ENCODE measurements around the gene CCL14.
A peak's percentile ranks its signal among the peaks of the same experiment; 100 is the strongest.

CCL14 gene

DNA sequence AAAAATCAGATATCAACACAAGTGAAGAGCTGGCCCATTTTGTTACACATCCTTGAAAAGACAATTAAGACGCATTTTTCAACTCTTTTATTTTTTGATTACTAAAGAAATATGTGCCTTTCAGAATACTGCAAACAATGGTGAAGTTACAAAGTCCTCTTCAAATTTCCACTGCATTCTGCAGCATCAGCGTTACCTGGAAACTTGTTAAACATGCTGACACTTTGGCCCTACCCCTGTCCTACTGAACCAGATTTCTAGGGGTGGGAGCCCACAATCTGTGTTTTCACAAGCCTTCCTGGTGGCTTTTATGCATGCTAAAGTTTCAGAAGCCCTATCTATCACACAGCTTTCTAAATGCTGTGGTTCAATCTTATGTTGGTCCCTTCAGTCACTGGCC, 4.5 kb upstream of the CCL14 start:
- DNase-seq (ENCODE audit: low read depth in 2 of 2): no peak

DNA sequence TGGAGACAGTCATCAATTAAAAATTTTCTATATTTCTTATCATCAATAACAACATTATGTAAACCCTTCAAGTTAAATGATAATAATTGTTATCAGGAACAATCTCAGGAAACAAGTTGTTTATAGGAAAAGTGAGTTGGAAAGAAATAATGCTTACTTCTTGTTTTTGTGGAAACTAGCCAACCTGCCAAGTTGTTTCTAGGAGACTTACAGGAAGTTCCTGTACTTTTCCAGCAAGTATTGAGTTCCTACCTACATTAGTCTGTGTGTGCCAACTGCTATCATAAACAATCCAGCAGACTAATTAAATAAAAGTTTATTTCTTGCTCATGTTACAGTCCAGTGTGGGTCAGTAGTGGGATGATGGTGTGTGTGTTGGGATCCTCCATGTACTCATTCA, 1.6 kb upstream of the CCL14 start:
- no peak for DNase-seq (ENCODE audit: low read depth in 2 of 2)

DNA sequence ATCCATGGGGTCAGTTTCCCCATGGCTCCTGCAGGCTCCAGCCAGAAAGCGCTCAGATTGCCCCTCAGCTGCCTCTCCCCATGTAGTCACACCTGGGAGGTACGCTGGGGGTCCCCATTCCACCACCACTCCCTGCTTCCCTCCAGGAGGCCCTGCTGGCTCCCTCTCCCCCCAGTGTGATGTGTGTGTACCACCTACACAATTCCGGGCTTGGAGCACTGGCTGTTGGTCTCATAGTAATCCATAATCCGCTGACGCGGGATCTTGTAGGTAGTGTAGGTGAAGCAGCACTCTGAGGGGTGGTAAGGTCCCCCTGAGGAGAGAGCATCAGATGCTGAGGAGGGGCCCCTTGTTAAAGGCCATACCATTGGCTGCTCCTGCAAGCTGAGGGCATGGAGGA, 2.4 kb downstream of the CCL14 start:
- DNase-seq (ENCODE audit: low read depth in 2 of 2): no peak

DNA sequence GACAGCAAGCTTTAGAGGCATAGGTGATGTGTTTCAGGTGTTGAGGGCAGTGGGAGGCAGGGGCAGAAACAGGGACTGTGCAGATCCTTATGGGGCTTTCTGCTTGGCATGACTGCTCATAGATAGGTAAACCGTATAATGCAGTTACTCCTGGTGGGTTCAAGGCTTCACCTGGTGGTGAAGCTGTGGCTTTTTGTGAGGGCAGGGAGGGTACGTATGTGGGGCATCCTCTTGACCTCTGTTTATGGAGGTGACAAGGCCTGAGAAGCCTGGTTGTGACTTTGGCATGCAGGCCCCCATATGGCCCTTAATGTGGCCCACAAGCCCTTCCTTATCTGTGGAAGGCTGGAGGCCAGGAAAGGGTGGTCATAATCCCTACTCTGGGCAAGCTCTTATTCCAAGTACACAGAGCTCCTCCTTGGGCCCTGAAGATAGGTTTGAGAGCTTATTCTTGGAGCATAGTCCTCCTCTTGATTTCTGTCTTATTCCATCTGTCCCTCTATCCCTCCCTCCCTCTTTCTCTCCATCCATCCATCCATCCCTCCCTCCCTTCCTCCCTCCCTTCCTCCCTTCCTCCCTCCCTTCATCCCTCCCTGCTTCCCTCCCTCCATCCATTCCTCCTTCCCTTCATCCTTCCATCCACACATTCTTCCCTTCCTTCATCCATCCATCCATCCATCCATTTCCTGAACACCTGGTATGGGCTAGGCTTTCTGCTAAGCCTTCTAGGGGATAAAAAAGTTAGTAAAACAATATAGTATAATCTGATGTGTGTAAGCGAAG, 3.9 kb downstream of the CCL14 start:
- DNase-seq (ENCODE audit: low read depth in 2 of 2): no peak

DNA sequence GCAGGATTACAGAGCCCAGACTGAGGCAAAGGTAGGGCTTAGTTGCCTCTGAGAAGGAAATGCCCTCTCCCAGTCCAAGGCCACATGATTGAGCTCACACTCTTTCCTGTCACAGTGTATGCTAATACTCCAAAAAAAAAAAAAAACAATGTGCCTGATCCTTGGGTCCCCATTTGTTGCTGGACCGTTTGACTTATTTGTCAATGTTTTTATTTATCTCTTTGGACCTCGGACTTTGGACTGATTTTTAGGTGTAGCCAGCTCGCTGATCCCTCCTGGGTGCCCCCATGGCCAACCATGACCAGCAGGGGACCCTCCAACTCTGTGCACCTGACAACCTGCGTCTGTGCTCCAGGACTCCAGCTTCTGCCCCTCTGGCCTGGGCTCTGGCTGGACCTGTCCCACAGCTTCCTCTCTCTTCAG, 4.6 kb downstream of the CCL14 start:
- no peak for DNase-seq (ENCODE audit: low read depth in 2 of 2)

DNA sequence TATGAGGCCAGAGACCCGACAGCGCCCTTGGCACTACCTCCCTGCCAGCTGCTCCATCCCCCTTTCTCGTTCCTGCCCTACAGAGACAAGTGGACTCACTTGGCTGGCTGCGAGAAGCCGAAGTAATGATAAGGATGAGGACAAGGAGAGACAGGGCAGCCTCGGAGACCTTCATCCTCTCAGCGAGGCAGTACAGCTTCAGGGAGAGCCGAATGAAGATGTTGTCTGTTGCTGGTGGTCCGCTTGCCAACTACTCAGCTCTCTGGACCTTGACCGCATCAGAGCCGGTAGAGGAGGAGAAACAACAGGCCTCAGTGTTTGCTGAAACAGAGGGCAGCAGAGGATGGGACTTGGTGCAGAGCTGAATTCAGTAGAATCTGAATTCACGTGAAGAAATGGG, 5.3 kb downstream of the CCL14 start, which contains the start of gene CCL16:
CCL16 (minus strand) TSS at position 252 of the 400 bp plus-strand sequence; CDS start at position 175, 77 bp downstream.
- no peak for DNase-seq (ENCODE audit: low read depth in 2 of 2)

DNA sequence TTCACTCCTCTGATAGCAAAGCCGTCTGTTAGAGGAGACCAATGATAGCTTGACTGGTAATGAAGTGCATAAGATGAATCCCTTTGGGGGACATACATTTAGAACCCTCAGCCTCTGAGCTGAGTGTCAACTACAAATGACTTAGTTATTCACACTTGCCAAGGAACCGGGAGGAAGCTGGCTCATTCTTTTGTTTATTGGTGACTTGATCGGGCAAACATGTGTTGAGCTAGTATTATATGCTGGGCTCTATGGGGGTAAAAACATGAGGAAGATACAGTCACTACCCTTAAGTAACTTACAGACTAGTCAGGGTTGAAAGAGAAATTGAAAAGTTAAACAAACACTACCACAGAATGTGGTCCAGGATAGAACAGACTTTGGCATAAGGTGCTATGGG, 8.2 kb downstream of the CCL14 start:
- no peak for DNase-seq (ENCODE audit: low read depth in 2 of 2)

DNA sequence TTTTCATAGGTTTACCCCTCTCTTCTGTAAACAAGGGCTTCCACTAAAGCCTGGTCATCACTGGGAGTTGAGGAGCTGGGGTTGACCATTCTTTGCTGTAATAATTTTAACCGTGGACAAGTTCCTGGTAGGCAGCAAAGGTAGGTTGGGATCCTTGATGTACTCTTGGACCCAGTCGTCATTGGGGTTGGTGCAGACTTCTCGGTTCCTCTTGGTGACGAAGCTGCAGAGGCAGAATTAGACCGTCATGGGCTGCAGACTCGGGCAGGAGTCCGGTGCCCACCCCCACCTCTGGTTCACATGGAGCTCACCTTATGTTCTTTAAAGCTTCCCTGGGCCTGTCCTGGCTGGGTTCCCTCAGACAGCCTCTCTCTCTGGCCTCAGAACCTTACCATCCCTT, 9.0 kb downstream of the CCL14 start:
- no peak for DNase-seq (ENCODE audit: low read depth in 2 of 2)

DNA sequence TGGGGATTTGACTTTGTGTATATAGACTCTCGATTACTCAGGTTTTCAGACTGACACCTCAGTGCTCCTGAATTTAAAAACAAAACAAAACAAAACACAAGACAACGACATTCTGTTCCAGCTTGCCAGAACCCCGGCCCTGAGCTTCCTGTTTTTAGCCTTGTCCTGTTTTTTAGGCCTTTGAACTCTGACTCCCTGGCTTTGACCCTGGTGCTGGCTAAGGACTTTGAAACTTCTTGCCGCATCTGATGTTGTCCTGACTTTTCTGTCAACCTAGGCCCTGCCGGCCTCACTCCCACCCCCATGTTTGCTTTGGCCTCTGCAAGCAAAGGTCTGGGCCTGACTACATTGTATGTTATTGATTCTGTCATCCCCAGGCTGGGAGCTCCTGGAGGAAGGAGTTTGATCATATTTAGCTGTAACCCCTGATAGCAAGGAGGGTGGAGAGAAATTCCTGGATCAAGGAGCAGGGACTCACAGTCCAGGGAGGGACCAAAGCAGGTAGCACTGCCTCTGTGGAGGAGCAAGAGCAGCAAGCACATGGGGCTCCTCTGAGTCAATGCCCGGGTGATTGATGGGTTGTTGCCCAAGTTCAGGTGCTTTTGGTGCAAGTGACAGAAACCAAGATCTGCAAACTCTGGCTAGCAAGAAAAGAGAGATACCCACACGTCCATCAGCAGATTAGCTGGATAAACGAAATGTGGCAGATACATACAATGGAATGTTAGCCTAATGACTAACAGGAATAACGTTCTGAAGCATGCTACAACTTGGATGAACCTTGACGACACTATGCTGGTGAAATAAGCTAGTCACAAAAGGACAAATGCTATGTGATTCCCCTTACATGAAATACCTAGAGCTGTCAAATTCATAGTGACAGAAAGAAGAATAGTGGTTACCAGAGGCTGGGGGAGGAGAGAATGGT, 12.9 kb downstream of the CCL14 start:
- DNase-seq (ENCODE audit: low read depth in 2 of 2): no peak

DNA sequence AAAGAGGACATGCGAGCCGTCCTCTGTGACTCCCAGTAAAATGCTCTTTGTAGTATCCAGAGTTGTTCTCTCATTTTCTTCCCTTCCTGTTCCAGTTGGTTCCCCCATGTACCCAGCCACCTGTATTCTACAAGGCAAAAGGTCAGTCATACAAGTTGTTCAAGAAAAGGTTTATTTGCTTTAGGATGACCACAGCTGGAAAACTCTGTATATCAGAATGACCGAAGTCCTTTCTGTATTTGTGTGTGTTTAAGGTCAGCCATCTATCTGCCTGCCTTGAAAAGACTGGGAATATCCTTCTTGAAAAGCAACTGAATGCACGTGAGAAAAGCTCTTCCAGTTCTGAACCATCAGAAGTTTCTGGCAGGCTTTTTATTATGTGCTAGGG, 13.6 kb downstream of the CCL14 start:
- DNase-seq (ENCODE audit: low read depth in 2 of 2): no peak

DNA sequence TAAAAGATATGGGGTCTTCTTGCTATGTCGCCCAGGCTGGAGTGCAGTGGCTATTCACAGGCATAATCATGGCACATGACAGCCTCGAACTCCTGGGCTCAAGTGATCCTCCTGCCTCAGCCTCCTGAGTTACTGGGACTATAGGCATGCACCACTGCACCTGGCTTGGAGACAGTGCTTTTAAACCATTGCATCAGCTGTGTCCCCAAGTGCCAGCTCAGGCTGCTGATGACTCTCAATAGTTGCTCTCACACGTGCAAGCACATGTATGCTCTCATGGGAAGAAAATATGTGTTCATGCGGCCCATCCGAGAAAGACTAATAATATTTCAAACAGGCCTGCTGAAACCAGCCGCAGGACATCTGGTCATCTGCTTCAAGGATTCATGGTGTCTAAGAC, 14.0 kb downstream of the CCL14 start:
- DNase-seq (ENCODE audit: low read depth in 2 of 2): no peak

DNA sequence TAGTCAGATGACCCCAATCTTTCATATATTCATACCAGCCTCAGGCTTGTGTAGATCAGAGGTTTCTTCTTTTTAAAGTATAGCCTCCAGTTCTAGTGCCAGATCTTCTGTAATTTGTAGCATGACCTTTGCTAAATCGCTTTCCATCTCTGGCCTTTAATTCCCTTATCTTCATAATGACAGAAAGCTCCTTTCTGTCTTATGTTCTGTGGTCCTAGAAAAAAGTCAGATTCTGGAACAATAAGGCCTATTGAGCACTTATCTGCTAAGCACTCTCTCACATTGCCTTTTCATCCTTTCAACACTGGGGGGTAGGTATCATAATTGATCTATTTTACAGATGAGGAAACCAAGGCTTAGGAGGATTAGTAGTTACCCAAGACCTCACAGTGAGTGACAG, 14.5 kb downstream of the CCL14 start:
- DNase-seq (ENCODE audit: low read depth in 2 of 2): no peak

DNA sequence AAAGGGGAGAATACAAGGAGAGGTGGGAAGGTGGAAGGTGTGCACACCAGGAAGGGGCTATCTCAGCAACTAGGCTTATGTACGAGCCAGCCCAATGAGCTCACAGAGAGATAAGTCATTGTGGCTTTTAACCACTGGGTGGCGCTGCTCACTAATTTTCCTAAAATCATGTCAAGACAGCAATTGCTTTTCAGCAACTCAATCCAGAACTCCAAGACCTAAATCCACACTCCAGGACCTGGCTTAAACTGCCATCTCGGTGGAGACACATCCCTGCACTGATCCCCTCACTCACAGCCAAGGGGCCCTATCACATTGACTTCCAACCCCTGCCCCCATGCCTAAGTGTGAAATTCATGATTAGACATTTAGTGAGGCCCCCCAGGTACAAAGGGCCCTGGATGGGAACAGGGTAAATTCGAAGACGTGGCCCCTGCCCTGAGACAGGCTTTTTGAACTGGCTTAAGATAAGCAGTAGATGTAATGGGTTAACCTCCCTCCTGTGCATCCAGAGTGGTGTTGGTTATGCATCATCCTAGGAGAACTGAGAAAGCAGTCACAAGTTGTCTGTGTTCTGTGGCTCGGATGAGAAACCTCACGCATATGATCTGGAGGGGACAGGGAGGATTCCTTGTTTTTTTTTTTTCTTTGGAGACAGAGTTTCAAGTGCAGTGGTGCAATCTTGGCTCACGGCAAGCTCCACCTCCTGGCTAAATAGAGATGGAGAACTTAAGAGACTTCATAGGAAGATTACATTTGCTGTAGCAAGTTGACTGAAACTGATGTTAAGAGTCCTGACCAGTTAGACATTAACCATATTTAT, 16.8 kb downstream of the CCL14 start:
- peak; percentile 33 to 76 for DNase-seq (ENCODE audit: low read depth in 2 of 2)

DNA sequence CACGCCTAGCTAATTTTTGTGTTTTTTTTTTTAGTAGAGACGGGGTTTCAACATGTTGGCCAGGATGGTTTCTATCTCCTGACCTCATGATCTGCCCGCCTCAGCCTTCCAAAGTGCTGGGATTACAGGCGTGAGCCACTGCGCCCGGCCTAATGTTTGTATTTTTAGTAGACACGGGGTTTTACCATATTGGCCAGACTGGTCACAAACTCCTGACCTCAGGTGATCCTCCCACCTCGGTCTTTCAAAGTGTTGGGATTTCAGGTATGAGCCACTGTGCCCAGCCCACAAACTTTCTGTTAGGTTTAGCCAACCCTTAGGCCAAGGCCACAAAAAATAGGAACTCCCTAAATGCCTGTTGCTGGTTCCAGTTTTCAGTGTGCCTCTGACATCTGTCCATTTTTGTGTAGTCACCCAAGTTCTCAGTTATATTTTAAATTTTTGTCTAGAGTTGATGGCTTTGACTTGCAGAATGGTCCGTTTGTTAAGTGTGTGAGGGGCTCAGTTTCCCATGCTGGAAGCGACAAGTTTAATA, 17.9 kb downstream of the CCL14 start:
- DNase-seq (ENCODE audit: low read depth in 2 of 2): no peak

DNA sequence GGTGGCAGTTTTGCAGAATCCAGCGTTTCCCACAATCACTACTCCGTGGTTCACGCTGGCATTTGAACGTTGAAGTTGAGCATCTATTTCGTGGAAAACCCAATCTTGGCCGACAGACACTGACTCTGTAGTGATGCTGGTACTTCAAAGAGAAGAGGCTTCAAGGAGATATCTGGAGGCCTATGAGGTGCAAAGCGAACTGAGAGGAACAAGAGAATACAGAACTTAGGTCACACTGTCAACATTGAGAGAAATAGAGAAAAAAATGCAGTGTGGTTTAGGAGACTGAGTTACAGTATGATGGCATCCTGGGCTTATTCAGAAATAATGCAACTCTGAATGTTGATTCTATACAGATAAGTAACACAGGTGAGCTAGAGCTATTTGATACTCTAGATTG, 21.3 kb downstream of the CCL14 start:
- DNase-seq (ENCODE audit: low read depth in 2 of 2): no peak

DNA sequence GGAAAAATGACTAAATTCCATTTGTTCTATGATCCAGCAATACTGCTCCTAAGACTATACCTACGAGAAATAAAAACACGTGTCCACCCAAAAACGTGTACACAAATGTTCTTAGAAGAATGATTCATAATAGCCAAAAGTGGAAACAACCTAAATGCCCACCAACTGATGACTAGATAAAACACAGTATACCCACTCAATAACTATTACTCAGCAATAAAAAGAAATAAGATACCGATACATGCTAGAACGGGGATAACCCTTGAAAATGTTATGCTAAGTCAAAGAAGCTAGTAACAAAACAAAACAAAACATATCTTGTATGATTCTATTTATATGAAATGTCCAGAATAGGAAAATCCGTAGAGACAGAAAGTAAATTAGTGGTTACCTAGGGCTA, 22.9 kb downstream of the CCL14 start:
- DNase-seq (ENCODE audit: low read depth in 2 of 2): no peak

DNA sequence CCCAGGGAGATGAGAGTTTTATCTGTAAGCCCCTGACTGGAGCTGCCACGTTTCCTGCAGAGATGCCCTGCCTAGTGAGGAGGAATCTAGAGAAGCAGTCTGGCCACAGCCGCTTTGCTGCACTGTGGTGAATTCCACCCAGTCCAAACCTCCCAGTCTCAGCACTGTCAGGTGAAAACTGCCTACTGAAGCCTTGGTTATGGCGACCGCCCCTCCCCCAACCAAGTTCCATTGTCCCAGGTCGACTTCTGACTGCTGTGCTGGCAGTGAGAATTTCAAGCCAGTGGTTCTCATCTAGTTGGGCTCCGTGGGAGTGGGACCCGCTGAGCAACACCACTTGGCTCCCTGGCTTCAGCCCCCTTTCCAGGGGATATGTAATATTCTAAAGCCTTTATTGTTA, 32.8 kb downstream of the CCL14 start:
- no peak for DNase-seq (ENCODE audit: low read depth in 2 of 2)

DNA sequence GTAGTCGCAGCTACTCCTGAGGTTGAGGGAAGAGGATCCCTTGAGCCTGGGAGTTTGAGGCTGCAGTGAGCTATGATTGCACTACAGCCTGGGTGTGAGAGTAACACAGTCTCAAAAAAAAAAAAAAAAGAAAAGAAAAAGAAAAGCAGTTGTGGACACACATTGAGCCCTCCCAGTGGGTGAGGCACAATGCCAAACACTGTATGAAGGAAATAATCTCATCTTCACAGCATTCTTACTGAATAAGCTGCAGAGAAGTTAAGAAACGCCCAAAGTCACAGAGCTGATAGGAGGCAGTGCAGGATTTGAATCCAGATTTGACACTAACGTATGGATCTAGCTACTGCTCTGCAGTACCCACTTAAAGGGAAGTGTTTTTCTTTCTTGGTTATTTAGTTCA, 37.1 kb downstream of the CCL14 start:
- DNase-seq (ENCODE audit: low read depth in 2 of 2): no peak

DNA sequence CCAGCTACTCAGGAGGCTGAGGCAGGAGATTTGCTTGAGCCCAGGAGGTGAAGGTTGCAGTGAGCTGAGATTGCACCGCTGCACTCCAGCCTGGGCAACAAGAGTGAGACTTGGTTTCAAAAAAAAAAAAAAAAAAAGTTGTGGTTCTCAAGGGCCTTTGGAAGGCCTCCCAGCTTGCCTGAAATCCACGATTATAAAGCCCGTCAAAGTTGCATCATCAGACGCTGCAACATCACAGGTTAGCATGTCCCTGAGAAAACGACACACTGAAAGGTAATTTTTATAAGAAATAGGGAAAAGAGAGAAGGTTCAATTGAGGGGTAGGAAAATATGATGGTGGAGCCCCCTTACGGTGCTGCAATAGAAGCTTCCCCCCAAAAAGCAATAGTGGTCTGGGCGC, 38.4 kb downstream of the CCL14 start:
- no peak for DNase-seq (ENCODE audit: low read depth in 2 of 2)

DNA sequence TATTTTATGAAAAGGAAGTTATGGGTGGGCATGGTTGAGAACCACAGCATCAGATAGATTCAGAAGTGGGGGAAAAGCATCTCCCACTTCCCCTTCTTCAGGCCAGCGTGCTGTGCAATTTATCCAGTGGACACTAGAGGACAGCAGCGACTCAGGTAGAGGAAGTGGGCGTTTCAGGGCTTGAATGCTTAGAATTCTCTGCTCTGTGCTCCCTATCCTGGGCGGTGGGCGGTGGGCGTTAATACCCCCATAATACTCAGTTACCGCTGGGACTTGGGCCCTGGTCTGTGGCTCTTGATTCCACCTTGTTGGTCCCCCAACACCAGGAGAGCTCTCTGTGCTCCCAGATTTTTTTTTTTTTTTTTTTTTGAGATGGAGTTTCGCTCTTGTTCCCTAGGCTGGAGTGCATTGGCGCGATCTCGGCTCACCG, 39.4 kb downstream of the CCL14 start:
- peak; percentile 12 to 39 for DNase-seq (ENCODE audit: low read depth in 2 of 2)

DNA sequence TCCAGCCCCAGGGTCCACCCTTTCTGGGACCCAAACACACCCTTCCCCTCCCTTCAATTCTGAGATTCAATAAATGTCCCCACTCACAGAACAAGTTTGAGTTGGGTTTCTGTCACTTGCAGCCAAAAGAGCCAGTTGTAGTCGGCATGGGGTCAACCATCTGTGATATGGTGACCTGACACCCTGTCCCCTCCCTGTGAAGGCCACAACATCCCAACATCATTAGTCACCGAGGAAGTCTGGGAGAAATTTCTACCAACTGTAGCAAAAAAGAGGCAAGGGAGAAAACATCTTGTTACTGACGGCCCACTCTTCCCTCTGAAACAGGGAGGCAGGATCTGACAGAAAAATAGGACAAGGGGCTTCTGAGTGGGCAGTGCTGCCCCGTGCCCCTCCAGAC, 42.4 kb downstream of the CCL14 start:
- DNase-seq (ENCODE audit: low read depth in 2 of 2): no peak

DNA sequence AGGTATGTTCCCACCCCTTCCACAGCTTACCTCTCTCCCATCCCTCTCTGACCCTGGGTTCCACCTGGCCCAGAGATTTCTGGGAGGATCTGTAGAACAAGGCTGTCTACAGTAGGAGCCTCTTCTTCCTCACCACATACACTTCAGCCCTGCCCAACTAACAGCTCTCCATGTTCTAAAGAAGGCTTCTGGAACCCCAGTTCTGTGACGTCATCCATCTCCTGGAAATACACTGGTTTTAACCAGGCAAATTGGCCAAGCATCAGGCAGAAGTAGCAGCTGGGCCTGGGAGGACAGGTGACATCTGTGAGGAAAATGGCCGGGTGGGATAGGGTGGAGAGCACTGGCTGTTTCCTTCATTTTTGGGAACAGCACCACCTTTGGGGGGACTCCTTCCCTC, 43.0 kb downstream of the CCL14 start, which contains the start of gene LYZL6:
LYZL6 (minus strand) TSS at position 177 of the 400 bp plus-strand sequence. CDS start 4,357 bp downstream, outside the sequence.
- DNase-seq (ENCODE audit: low read depth in 2 of 2): no peak
